Head of caudate nucleus (tissue), 42 donors: ENCODE measurements around the gene IL22.
A peak's percentile ranks its signal among the peaks of the same experiment; 100 is the strongest.

Experiments
- DNase-seq, 42 donors: peaks; one replicate each; pipeline versions ENCODE4 v3.0.0 to v3.0.0-alpha.2; 2020 to 2021; ENCODE audit warnings: mixed read lengths in 7 of 42
- intact Hi-C: fragments of 100-400 bp; cut with DNase I; formaldehyde crosslinking; loops from one replicate; pipeline ENCODE4 v1.15.0; 2022

IL22 gene

DNA sequence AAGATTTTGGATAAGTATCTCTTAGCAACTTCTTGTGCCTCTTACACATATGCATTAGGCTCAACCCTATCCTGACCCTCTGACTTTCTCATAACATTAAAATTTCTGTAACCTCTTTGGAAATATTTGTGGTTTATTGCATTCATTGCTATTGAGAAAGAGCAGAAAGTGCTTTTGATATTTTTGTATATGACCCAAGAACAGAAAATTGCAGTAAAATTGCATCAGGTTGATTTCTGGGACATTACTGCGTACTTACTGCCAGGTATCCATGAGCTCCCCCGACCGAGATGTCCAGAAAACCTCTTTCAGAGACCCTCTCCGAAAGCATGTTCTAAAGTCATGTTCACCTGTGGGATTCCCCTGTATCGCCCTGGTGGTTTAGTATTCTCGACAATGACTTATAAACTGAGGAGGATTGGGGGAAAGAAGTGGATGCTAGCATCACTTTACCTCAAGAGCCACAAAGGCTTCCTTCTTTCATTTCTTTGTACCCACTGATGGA, 14.5 kb upstream of the IL22 start:
- DNase-seq, result no peak
- intact Hi-C loops, result no loop called here

GRCh38 chr12:68264857-68265256, 11.5 kb upstream of the IL22 start:
- DNase-seq, result no peak
- intact Hi-C loops, result no loop called here

GRCh38 chr12:68264158-68264855, 10.9 kb upstream of the IL22 start:
- intact Hi-C loops, result no loop called here
- no peak for DNase-seq

GRCh38 chr12:68263366-68263765, 10.0 kb upstream of the IL22 start:
- intact Hi-C loops, result no loop called here
- no peak for DNase-seq

DNA sequence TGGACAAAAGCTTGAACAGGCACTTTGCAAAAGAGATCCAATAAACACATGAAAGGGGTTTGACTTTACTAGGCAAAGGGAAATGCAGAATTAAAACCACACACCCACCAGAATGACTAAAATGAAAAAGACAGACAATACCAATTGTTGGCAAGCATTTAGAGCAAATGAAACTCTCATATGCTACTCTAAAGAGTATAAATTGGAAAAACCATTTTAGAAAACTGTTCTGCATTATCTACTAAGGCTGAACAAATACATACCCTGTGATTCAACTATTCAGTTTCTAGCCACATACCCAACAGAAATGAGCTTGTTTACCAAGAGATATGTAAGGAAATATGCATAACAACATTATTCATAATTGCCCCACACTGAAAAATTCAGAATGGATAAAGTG, 8.5 kb upstream of the IL22 start:
- intact Hi-C loops, result no loop called here
- DNase-seq, result no peak

GRCh38 chr12:68260153-68260552, 6.7 kb upstream of the IL22 start:
- no peak for DNase-seq
- intact Hi-C loops, result no loop called here

GRCh38 chr12:68259318-68259940, 6.0 kb upstream of the IL22 start:
- intact Hi-C loops, result no loop called here

DNA sequence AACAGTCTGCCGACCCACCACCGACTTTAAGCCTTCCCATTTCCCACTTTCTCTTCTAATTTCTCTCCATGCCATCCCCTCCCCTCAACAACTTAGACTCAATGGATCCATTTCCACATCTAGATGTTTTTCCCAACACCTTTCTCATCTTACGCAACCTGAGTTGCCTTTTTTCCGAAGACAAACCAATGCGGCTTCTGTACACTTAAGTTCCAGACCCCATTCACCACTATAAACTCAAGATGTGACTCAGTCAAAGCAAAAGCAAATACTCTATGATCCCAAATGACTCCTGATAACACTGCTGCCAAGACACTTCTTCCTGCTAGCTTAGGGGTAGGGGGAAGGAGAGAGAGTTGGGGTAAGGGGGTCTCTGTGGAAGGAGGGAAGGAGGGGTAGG, 1.3 kb downstream of the IL22 start:
- intact Hi-C loops, result no loop called here
- no peak for DNase-seq

More at GRCh38 chr12:68259318-68259940, 6.0 kb upstream of the IL22 start:
- no peak for DNase-seq

- no peak for DNase-seq
- intact Hi-C loops, result no loop called here
These were observed 3.0 kb downstream of the IL22 start for GRCh38 chr12:68250454-68250853.

- no peak for DNase-seq
- intact Hi-C loops, result no loop called here
These were observed 5.6 kb downstream of the IL22 start for GRCh38 chr12:68247785-68248184.

- DNase-seq, result no peak
- intact Hi-C loops, result no loop called here
These were observed 7.1 kb downstream of the IL22 start for GRCh38 chr12:68246350-68246749.

- no peak for DNase-seq
- intact Hi-C loops, result no loop called here
These were observed 8.0 kb downstream of the IL22 start for GRCh38 chr12:68245180-68246021.

DNA sequence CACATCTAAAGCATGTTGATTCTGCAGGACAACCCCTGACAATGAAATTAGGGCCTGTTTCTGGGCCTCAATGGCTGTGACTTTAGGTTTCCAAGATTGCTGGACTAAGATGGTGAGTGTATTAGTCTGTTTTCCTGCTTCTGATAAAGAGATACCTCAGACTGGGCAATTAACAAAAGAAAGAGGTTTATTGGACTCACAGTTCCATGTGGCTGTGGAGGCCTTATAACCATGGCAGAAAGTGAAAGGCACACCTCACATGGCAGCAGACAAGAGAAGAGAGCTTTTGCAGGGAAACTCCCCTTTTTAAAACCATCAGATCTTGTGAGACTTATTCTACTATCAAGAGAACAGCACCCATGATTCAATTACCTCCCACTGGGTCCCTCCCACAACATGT, 10.6 kb downstream of the IL22 start:
- no peak for DNase-seq
- intact Hi-C loops, result no loop called here

- DNase-seq, result no peak
- intact Hi-C loops, result no loop called here
These were observed 12.4 kb downstream of the IL22 start for GRCh38 chr12:68240975-68241374.

DNA sequence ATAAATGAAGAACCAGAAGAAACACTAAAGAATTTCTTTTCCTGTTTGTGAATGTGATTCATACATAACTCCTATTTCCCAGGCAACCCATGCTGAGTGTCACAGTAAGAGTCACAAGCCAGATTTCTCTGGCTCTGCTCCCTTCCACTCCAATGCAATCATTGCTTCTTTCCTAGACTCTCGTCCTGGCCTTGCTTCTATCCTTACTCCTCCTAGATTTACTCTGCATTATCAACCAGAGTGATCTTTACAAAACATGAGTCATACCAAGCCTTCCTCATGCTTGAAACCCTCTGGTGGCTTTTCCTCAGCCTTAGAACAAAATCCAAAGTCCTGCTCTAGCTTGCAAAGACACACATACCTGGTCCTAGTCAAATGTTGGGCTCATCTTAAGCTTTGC, 13.3 kb downstream of the IL22 start:
- peak in 2 of 42 donors; percentile 11 to 19 for DNase-seq
- intact Hi-C loops, result no loop called here

DNA sequence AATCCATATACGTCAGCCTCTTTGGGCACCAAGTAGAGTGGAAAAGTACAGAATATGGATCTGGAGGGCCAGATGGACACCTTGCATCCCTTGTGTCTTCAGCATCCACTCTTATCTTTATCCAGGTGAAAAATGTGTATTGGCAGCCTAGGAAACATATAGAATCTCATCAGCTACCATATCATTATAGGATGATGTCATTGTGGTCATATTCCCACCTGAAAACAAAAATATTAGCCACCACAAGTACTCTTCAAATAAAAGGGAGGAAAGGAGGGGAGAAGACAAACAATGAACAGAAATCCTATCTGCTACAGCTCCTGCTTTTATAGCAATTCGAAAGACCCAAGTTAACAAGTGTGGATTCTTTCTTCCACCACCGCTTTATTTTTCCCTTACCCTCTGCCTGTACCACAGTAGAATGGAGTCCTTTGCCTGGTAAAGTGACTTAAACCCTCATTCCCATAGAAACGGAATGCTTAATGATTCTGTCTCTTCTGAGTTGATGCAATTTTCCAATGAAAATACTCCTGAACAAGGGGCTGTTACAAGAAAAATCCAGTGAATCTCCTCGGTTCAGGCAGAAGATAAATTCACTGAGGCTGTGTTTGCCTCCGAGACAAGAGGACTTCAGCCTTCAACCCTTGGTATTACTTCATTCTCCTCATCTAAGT, 14.0 kb downstream of the IL22 start:
- intact Hi-C loops, result no loop called here
- no peak for DNase-seq

DNA sequence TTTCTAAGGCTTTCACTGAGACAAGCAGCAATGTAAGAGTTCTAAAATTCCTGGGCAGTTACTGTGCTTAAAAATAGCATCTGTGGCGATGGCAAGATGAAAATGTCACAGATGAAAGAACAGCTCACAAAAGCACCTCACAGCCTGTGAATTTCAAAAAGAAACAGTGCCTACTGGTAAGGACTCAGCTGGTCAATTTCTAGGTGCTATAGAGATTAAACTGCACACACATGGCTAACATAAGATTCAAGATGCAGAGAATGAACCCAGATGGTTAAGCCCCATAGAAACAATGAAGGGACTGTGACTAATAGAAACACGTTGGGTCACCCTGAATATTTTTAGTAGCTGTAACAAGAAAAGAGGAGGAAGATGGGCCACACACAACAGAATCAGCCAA, 15.8 kb downstream of the IL22 start:
- intact Hi-C loops, result no loop called here
- DNase-seq, result no peak

GRCh38 chr12:68237078-68237477, 16.3 kb downstream of the IL22 start:
- DNase-seq, result no peak
- intact Hi-C loops, result no loop called here

DNA sequence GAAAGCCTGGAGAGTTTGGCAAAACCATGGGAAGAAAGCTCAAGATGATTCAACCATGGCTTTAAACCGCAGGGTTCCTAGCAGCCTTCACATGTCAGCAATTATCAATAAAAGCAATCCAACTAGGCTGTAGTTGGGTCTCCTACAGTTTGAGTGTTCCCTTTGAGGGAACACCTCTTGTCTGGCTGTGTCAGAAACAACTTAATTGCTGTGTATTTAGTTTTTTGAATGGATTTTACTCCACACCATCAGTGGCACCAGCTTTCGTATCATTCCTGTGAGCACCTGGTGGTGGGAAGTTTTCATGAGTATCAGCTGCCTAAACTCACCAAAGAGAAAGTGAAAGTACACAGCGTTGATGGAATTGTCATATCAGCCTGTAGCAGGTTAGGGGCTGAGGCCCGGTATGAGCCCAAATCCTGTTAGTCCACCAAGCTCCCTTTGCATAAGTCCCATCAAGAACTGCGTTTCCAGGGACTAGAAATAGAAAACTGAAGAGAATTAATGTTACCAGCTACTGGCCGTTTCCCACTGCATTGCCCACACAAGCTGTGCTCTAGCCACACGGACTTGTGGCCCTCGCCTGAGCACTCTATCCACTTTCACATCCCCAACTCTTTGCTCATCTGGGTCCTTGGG, 16.9 kb downstream of the IL22 start:
- DNase-seq, result no peak
- intact Hi-C loops, result no loop called here
